HUDEP-2 (cell line): ENCODE results near the gene AKR1B15.
"Not testable (repeated sequence)": the region's sequence is repeated elsewhere in the genome, so short reads cannot be mapped to it uniquely, and the experiment has no call there.

Experiments used
- DNase-seq, 76 experiments: peaks; one replicate each; lab custom pipeline; 2025; ENCODE audit not compliant: unreplicated experiment in 76 of 76; lab: John Stamatoyannopoulos, UW

The AKR1B15 gene

DNA sequence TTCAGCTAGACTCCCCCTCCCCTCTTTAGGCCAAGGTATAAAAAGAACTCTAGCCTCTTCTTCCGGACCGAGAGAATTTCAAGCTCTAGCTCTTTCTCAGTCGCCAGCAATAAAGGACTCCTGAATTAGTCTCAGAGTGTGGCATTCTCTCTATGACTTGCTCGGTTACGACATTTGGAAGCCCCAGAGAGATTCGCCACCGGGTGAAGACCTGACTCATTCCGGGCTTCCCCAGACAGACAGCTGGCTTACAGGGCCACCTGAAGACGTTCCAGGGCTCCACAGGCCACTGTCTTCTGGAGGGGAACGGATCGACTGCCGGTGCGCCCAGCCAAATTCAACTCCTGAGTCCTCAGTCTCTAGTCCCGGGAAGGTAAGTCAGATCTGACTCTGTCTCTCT lies at the start of gene AKR1B15:
Gene AKR1B15, plus strand, starts transcription at position 234 of the 400 bp plus-strand sequence. CDS start 15,510 bp downstream, outside the sequence.
- no peak for DNase-seq

- DNase-seq = no peak
These were observed 48.5 kb upstream of the AKR1B15 start for GRCh38 chr7:134500406-134500805.

DNA sequence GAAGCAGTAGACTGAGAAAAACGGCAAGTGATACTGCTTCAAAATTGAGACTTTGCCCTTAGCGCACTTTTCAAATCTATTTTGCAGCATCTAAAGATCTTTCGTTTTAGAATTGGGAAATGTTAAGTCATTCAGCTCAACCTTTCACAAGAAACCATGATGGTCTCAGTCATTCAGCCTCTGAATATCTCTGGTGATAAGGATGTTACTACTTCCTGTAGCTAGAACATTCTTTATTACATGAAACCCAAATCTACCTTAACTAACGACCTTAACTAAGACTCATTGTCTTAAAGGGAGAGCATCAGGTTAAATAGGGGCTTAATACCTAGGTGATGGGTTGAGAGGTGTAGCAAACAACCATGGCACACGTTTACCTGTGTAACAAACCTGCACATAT lies 47.9 kb upstream of the AKR1B15 start:
- DNase-seq = no peak

GRCh38 chr7:134502463-134503371 lies 46.2 kb upstream of the AKR1B15 start:
- peak in 18 of 76 experiments; percentile 1 to 27 (median 6) for DNase-seq

DNA sequence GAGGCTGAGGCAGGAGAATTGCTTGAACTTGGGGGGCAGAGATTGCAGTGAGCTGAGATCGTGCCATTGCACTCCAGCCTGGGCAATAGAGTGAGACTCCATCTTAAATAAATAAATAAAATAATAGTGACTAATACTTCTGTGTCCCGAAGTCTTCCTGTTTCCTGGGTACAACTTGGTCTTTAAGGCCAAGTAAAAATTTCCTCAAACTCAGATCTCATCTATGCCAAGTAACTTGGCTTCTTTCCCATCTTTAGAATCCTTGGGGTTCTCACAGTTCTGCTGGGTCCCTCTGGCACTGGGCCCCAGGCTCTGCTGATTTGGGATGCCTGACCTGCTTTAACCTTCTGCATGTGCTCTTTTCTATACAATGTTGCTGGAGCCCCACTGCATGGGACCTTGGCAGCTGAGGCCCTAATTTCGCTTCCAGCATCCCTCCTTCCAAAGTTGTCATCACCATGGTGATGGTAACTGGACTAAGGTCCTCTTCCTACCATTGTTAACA lies 44.2 kb upstream of the AKR1B15 start:
- DNase-seq = no peak

DNA sequence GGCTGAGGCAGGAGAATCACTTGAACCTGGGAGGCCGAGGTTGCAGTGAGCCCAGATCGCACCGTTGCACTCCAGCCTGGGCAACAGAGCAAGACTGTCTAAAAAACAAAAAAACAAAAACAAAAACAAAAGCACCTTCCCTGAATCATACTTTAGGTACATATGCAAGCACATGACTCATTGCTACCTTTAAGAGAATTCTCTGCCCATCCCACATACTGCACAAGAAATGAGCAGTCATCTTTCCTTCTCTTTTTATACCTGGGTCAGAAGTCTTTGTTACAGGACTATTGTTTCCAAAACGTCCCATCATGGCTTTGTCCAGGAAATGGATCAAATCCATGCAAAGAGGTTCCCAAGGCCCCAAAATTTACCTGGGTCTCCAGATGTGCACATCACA lies 43.1 kb upstream of the AKR1B15 start:
- DNase-seq = no peak

GRCh38 chr7:134509010-134509409 lies 39.9 kb upstream of the AKR1B15 start:
- no peak for DNase-seq

GRCh38 chr7:134510646-134511045 lies 38.3 kb upstream of the AKR1B15 start:
- no peak for DNase-seq

DNA sequence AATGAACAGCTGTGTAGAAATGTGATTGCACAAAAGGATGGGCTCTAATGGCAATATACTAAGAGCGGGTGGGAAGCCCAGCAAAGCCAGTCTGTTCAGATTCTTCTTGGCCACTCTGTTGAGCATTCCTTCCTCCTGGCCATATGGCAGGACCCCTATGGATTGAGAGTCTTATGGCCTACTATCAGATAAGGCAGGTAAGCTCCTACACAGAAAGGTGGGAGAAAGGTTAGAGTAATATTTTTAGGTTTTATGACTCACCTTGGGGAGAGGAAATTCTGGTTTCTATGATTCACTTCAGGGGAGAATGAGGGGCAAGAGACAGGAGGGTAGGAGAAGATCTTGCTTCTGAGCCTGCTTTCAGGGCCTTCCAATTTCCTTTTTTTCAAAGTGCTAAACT lies 36.6 kb upstream of the AKR1B15 start:
- no peak for DNase-seq

DNA sequence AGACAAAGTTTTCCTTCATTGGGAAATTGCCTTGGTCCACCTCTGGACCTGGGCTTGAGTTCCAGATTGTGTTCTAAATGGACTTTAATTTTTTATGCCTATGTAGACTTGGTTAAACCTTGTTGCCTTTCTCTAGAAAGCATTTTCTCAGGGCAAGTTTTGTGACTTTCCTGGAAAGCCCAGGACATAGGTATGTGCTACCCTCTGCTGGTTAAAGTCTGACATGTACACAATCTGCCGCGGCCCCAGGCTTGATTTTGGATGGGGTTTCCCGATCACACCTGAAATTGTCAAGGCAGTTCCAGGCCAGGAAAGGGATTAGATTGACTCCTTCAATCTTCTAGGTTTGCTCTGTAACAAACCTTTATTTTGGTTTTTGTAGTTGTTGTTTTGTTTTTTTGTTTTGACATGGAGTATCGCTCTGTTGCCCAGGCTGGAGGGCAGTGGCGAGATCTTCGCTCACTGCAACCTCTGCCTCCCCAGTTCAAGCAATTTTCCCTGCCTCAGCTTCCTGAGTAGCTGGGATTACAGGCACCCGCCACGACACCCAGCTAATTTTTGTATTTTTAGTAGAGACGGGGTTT lies 35.6 kb upstream of the AKR1B15 start:
- peak in 33 of 76 experiments; percentile 2 to 55 (median 14) for DNase-seq

- DNase-seq = no peak
These were observed 34.8 kb upstream of the AKR1B15 start for GRCh38 chr7:134514106-134514505.

DNA sequence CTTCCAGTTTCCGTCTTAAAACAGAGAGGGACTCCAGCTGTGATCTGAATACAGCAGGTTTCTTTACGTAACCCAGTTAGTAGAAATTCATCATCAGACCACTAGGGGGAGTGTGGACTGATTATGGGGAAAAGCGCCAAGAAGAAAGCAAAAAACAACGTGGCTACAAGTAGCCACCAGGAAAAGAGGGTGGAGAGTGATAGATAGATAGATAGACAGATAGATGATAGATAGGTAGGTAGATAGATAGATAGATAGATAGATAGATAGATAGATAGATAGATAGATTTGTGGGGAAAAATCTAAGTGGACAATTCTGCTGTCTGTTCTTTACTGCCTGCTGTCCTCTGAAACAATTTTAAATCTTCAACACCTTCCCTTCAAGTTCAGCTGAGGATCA lies 34.2 kb upstream of the AKR1B15 start:
- peak in 36 of 76 experiments; percentile 1 to 72 (median 44) for DNase-seq

GRCh38 chr7:134515569-134516468 lies 33.1 kb upstream of the AKR1B15 start:
- DNase-seq = no peak

DNA sequence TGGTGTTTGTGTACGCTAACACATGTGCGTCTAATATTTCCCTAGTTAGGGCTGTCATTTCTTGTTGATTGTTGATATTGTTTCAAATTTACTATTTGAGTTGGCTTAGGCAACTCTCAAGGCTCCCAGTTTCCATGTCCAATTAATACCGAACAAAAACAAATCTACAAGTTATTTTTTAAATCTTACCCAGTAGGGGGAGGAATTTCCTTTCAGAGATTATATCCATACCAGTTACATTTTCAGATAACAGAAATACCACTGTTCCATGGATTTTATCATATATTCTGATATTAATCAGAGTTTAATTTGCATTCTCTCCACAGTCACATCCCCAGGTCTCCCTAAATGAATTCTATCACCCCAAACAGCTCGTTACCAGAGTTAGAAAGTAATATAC lies 28.8 kb upstream of the AKR1B15 start:
- DNase-seq = no peak

DNA sequence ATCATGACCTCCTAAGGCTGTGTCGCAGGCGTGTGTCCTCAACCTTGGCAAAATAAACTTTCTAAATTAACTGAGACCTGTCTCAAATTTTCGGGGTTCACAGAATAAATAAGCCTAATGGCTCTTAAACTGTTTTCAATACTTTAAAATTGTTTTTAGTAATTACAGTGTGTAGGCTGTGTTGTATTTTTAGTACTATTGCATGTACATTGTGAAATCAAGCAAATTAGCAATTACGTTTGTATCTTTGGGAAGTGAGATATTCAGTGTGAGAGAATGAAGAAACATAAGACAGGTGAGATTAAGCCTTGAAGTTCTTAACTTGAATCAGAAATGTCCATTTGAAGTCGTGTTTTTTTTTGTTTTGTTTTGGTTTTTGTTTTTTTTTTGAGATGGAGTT lies 26.3 kb upstream of the AKR1B15 start:
- DNase-seq = no peak

DNA sequence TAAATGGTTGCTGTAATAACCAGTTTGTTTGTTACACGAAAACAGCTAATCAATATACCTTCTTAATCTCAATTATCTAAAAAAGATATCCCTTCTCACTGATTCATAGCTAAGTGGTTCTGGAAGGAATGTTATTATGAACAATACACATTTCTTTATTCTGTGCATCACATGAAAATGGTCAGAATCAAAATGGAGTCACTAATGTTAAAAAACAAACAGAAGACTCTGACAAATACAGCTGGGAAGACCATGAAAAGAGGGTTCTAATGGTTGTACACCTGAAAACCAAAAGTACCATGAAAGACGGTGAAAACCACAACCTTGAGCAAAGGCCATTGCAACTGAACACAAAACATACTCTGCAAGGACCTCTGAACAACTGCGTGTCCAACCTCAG lies 23.5 kb upstream of the AKR1B15 start:
- DNase-seq = not testable (repeated sequence)

DNA sequence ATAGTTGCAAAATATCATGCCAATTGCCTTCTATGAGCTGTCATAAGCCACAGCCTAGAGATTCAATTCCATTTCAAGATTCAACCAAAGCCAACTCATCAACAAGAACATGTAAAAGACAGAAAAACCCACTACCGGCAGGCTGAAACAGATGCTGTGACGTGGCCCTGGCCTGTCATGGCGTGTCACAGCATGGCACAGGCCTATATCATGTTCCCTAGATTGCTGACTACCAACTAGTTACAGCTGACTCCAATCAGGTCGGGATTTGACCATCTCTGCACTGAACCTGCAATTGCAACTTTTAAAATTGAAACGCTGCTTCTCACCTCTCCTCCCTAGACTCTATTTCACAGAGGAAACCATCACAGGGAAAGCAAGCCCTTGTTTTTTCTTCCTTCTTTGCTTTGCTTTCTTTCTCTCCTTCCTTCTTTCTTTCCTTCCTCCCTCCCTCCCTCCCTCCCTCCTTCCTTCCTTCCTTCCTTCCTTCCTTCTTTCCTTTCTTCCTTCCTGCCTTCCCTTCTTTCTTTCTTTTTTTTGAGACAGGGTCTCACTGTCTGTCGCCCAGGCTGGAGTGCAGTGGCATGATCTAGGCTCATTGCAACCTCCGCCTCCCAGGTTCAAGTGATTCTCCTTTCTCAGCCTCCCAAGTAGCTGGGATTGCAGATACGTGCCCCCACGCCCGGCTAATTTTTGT lies 22.2 kb upstream of the AKR1B15 start:
- DNase-seq = not testable (repeated sequence)

DNA sequence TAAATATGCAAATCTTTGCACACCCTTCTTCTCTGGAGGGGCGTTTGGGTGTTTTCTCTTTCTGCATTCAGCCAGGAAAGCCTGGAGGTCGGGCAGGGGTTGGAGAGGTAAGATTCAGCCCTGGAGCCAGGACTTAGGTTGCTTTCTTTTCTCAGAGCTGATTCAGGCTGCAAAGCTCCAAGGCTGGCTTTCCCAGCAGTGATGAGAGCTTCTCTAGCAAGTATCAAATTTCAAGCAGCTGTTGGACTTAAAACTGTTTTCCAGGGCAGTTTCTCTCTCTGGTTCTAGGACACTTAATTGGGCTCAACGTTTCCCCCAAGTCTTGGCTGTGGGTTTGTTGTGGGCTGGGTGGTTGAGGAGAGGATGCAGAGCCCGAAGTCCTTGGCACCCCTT lies 20.9 kb upstream of the AKR1B15 start:
- no peak for DNase-seq

GRCh38 chr7:134528749-134529148 lies 20.2 kb upstream of the AKR1B15 start:
- no peak for DNase-seq

GRCh38 chr7:134530460-134530859 lies 18.4 kb upstream of the AKR1B15 start:
- no peak for DNase-seq
